ENCODE measurements around the gene KCTD19.

GRCh38 chr16:67265834-67266233 is 60.7 kb downstream of the KCTD19 start:
- TF ChIP-seq POLR2A (IDR thresholded peaks at IDR 0.05) = no peak
- no peak for TF ChIP-seq CTCF (IDR thresholded peaks at IDR 0.05)

All from esophagus squamous epithelium (tissue), 4 donors.